Stimulated activated CD4-positive, alpha-beta T cell treated with anti-CD3 and anti-CD28 coated beads, TNF-alpha, amount 100 ng/mL, for 48 hours (primary cell): ENCODE data around the gene SLC25A33.
A peak's percentile ranks its signal among the peaks of the same experiment; 100 is the strongest.

ENCODE experiments used
- DNase-seq, 3 donors: peaks; one replicate each; pipeline ENCODE4 v3.0.0-alpha.2; 2020; ENCODE audit warnings: low read depth in 3 of 3

SLC25A33 gene

GRCh38 chr1:9600861-9601834 is 61.9 kb downstream of the SLC25A33 start:
- DNase-seq = no peak

GRCh38 chr1:9601942-9602793 is 62.9 kb downstream of the SLC25A33 start:
- DNase-seq = no peak

DNA sequence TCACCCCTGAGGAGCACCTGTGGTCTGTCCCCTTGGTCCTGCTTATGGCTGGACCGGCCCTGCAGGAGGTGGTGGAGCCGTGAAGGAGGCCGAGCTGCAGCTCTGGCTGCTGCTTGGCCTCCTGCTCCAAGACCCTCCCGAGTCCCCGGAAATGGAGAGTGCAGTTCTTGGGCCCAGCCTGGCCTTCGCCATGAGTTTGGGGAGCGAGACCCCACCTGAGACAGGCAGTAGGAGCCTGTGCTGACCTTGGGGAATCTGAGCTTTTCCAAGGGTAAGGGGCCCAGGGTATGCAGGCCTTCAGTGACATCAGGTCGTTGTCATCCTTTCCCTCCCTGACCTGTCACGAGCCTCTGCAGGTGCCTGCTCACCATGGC is 63.5 kb downstream of the SLC25A33 start:
- DNase-seq = no peak

GRCh38 chr1:9603307-9603706 is 64.0 kb downstream of the SLC25A33 start:
- no peak for DNase-seq

DNA sequence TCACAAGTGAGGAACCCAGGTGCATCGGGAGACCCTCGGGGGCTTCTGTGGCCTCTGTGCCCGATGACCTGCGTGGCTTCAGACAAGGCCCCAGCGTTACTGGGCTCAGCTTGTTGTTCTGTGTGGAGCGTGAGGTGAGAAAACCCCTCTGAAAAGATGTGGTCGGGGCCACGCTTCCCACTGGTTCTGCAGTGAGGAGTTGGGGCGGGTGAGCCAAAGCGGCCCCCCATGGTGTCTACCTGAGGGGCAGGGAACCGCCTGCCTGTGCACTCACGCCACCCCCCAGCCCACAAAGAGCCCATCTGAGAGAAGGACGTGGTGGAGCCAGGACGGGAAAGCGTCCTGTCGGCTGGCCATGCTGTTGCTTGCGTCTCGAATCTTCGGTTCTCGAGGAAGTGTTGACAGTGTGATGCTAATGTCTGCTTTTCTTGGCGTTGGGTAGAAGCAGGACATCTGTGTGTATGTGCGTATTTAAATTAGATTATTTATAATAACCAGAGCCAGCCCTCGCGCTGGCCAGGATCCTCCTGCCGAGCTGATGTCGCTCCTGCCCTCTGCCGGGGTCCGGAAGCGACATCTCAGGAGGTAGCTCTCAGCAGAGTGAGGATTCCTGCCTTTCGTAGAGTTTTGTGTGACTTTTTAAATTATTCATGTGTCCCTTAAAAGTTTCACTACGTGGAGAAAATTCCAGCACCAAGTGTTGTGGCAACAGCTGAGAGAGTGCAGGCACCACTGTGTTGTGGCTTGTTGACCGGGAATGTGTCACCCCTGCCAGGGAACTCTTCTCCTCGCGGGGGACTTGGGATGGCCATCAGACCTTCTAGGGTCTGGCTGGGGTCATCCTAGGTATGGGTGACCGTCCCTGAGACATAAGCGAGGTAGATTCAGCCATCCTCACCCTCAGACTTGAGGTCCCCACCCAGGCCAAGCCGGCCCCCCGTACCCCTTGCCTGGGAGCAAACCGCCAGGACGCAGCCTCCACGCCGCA is 64.8 kb downstream of the SLC25A33 start:
- DNase-seq = no peak

DNA sequence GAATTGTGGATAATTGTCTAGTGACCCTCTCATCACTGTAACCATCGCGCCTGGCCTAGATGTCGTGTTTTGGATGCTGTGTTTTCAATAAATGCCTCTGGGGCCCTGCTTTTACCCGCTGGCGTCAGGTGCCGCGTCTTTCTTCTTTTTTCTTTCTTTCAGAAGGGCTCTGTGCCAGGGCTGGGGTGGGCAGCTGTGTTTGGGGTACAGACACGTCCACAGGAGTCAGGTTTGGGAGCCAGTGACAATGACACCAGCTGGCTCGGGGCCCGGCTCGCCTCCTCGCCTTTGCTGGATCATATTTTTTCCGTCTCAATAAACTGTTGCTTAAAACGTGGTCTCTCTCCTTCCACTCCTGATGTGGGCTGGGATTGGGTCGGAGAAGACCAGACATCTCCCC is 65.6 kb downstream of the SLC25A33 start:
- no peak for DNase-seq

GRCh38 chr1:9605946-9606455 is 66.7 kb downstream of the SLC25A33 start:
- no peak for DNase-seq

GRCh38 chr1:9606458-9606857 is 67.2 kb downstream of the SLC25A33 start:
- DNase-seq = no peak

DNA sequence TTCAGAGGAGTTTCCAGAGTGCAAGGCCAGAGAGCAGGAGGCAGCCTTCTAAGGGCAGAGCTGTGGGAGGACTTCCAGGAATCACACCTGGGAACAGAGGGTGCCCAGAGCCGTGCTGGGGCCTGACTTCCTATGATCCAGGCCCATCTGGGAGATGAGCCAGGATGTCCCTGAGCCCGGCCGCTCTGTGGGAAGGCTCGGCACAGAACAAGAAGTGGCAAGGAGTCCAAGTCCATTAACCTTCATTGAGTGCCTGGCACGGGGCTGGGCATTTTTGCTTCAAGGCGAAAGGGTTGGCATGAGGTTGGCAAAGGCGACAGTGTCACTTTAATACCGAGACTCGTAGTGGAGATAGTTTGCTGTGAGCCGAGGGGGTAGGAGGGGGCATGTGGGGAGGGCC is 67.7 kb downstream of the SLC25A33 start:
- DNase-seq = no peak

DNA sequence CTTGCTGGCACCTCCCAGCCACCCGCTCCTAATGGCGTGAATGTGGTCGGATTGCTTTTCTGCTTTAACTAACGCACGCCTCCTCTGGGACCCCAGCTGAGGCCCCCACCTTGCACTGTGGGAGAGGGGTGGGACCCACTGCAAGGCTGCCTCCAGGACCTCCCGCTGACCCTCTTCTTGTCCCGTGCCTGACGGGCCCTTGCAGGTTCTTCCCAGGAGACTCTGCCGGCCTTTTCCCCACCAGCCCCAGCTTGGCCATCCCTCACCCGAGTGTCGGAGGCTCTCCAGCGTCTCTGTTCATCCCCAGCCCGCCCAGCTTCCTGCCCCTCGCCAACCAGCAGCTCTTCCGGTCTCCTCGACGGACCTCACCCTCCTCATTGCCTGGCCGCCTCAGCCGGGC is 68.1 kb downstream of the SLC25A33 start:
- no peak for DNase-seq

DNA sequence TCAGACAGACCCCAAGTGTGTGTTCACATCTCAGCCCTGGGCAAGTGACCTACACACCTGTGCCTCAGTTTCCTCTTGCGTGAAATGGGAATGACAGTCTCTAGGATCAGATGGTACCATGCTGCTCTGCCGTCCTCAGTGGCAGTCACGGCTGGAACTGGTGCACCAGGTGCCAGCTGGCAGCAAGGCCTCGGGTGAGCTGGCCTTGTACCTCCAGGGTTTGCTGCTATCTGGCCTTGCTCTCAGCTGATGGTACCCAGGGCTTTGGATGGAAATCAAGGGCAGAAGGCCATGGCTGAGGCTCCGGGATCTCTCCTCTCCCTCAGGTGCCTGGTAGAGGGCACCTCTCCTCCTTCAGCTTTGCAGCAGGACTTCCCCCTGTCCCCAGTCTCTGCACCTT is 70.7 kb downstream of the SLC25A33 start:
- DNase-seq = no peak

GRCh38 chr1:9610548-9610947 is 71.3 kb downstream of the SLC25A33 start:
- no peak for DNase-seq

DNA sequence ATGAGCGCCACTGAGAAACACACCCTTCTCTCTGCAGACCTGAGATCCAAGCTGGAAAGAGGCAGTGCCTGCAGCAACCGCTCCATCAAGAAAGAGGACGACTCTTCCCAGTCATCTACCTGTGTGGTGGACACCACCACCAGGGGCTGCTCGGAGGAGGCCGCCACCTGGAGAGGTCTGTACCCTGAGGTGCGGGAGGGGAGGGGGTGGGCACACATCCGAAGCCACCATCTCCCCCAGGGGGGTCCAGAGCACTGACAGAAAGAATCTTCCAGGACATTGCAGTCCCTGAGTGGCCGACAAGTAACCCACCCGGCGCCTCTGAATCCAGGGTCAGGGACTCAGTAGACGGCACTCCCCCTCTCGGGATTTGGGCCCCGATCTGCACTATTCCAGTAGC is 72.5 kb downstream of the SLC25A33 start:
- DNase-seq = no peak

DNA sequence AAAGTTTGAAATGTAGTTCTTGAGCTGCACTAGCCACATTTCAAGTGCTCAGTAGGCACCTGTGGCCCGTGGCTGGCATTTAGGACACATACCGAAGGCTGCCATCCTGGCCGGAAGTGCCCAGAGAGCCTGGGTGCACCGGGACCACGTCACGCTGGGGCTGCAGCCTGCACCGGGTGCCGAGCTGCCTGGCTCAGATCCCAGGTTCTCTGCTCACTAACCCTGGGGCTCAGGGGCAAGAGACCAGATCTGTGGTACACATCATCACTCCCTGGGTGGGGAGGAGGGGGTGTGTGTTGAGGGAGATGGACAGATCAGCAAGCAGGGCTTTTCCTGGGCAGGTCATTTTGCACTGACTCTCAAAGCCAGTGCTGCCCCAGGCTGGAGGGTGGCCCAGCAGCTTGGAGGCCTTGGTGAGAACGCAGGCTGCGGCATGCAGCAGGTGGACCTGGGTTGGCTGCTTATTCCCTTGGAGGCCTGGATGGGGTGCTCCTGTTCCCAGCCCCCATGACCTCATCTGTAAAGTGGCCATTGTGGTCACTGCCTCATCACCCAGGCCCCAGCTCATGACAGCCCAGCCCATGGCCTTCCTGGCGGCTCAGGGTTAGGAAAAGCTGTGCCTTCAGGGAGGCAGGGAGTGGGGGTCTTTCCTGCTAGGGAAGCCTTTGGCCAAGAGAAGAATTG is 73.0 kb downstream of the SLC25A33 start:
- DNase-seq = no peak

DNA sequence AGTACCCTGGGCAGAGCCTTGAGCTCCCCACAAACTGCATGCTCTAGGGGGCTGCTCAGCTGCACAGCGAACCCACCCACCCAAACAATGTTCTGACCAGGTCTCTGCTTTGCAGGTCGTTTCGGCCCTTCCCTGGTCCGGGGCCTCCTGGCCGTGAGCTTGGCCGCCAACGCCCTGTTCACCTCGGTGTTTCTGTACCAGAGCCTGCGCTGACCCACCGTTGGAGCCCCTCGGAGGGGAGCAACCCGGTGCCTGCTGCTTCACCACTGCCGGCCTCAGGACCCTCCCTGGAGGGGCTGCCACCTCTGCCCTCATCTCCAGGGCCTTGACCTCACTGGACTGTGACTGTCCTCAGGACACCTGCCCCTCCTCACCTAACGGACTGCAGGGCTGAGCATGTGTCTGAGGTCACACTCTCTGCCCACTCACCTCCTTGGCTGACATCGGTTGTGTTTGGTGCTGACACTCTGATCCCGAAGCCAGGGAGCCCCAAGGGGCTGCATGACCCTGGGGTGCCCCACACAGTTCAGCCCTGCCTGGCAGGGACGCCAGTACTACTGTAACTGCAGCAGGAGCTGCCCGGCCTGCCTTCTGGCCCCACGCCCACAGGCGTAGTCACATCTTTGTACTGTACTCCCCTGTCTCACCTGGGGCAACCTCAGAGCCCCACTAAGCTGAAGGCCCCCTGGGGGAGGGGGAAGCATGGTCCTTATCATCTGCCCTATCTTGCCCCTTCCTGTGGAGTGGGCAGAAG is 73.8 kb downstream of the SLC25A33 start:
- no peak for DNase-seq

DNA sequence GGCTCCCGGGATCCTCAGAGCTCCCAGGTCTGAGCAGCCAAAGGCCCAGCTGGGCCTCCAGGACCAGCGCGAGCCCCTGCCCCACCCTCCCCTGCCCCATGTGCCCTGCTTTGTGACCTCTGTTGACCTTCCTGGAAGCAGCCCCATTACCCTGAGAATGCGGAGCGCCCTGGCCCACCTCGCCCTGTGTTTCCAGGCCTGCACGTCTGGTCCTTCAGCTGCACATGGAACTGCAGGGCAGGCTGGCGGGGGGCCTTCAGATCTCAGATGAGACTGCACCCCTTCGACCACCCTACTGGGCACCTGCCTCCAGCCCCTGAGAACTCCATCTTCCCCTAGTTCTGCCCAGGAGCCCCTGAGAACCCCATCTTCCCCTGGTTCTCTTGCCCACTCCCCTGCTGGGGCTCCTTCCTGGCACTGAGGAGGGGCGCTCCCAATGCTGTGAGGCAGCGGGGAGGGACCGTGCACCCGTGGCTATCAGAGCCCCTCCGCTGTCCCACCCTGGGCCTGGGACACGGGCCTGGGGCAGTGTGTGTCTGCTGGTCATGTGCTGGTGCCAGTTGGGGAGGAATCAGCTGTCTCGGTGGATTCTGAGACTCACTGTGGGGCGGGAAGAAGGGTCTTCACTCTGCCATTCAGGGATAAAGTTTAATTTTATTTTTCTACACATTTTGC is 74.5 kb downstream of the SLC25A33 start:
- no peak for DNase-seq

DNA sequence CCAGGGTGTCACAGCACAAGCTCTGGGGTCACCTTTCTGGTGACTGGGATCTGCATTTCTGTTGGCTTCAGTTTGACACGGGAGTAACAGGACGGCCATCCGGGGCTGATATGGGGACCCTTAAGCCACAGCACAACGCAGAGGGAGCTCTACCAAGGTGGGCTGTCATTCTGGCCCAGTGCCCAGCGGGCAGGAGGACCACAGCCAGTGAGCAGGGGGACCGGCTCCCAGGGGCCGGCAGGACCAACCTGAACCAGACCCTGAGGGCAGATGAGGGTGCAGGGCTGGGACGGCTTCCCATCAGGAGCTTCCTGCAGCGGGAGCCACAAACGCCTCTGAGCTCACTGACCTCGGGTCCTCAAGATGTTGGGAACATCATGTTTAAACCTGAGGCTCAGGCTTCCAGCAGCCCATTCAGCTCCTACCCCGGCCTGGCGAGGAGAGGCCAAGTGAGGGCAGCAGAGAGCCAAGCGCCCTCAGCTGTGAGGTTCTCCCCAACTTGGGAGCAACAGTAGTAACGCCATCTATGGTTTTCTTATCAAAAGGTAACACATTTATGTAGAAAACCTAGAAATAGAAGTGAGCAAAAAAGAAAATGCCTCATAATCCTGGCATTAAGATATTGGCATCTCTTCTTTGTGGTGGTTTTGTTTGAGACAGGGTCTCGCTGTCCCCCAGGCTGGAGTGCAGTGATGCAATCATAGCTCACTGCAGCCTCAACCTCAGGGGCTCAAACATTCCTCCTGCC is 76.2 kb downstream of the SLC25A33 start:
- DNase-seq = peak in 2 of 3 donors; percentile 30 to 31

DNA sequence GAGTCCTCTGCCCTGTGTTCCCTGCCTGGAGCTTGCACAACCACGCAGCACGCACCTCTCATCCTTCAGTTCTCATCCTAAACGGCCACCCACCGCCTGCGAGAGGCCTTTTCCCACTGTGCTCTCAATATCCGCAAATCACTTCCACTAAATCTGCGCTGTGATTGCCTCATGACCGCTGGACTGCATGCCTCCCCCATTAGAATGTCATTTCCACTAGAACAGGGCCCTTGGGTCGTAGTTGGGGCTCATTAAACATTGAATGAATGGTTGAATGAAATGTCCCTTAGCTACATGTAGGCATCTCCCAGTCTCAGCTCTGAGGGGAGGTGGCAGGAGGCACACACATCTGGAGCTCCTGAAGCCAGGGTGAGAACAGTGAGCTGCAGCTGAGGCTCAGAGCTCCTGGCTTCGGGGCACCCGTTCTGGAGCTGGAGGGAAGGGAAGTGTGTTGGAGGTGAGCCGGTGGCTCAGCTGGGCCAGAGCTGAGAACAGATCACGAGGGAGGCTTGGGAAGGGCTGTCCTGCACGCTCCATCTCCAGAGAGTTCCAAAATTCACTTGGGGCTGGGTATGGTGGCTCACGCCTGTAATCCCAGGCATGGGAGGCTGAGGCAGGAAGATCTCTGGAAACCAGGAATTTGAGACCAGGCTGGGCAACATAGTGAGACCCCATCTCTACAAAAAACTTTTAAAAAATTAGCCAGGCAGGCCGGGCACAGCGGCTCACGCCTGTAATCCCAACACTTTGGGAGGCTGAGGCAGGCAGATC is 79.8 kb downstream of the SLC25A33 start:
- no peak for DNase-seq
